NCI-H1048 (cell line): ENCODE measurements around the gene SRRM5.
A peak's percentile ranks its signal among the peaks of the same experiment; 100 is the strongest.
"Not testable (repeated sequence)": the region's sequence is repeated elsewhere in the genome, so short reads cannot be mapped to it uniquely, and the experiment has no call there.

Source experiments
- DNase-seq: peaks from one replicate; lab custom pipeline; 2025; lab: John Stamatoyannopoulos, UW

SRRM5 gene

GRCh38 chr19:43616306-43616705 is 4.4 kb downstream of the SRRM5 start:
- no peak for DNase-seq

- DNase-seq, result no peak
Measured at GRCh38 chr19:43616954-43617353, 5.1 kb downstream of the SRRM5 start.

GRCh38 chr19:43618921-43619261 is 7.0 kb downstream of the SRRM5 start:
- no peak for DNase-seq

- DNase-seq, result peak; percentile 96
Measured at GRCh38 chr19:43619262-43620060, 7.6 kb downstream of the SRRM5 start, which contains the start of gene ZNF428. Gene ZNF428 (minus strand): TSS chr19:43619629. CDS start chr19:43614304, 5,325 bp downstream.

- DNase-seq, result no peak
Measured at GRCh38 chr19:43620061-43621001, 8.4 kb downstream of the SRRM5 start.

GRCh38 chr19:43622070-43622469 is 10.2 kb downstream of the SRRM5 start:
- no peak for DNase-seq

GRCh38 chr19:43622956-43623355 is 11.1 kb downstream of the SRRM5 start:
- DNase-seq, result no peak

- DNase-seq, result no peak
Measured at GRCh38 chr19:43623889-43624670, 12.2 kb downstream of the SRRM5 start.

- no peak for DNase-seq
Measured at GRCh38 chr19:43624933-43625332, 13.0 kb downstream of the SRRM5 start.

- DNase-seq, result no peak
Measured at GRCh38 chr19:43625918-43626579, 14.2 kb downstream of the SRRM5 start.

GRCh38 chr19:43626838-43627237 is 14.9 kb downstream of the SRRM5 start:
- DNase-seq, result no peak

GRCh38 chr19:43628646-43629326 is 16.9 kb downstream of the SRRM5 start:
- DNase-seq, result no peak

GRCh38 chr19:43631491-43631890 is 19.6 kb downstream of the SRRM5 start:
- no peak for DNase-seq

GRCh38 chr19:43633520-43633919 is 21.6 kb downstream of the SRRM5 start:
- no peak for DNase-seq

GRCh38 chr19:43634068-43634467 is 22.2 kb downstream of the SRRM5 start:
- no peak for DNase-seq

- DNase-seq, result no peak
Measured at GRCh38 chr19:43634506-43634871, 22.6 kb downstream of the SRRM5 start.

- no peak for DNase-seq
Measured at GRCh38 chr19:43634872-43635560, 23.1 kb downstream of the SRRM5 start.

- DNase-seq, result not testable (repeated sequence)
Measured at GRCh38 chr19:43635561-43635940, 23.7 kb downstream of the SRRM5 start.

- no peak for DNase-seq
Measured at GRCh38 chr19:43636121-43636683, 24.3 kb downstream of the SRRM5 start.
